MCF 10A (cell line): ENCODE results near the gene EPHA4. TPM values are rescaled to one million over a fixed set of nuclear protein-coding genes. Genes with fewer than 3 reads are reported as not detected.

ENCODE experiments used
- BruUV-seq: library from RNA; stranded (reverse); fragments of 400-500 nt; replicated peaks from 2 replicates; lab custom pipeline; 2021; lab: Mats Ljungman, UMichigan
- CTCF ChIA-PET: fragments of 300-600 bp; sonication (Branson Sonifier 250); formaldehyde crosslinking; extraction: SDS; loops from one replicate; lab custom pipeline; 2021; ENCODE audit warnings: antibody characterized with exemption, inconsistent platforms; lab: Yijun Ruan, JAX
- POLR2A ChIA-PET: fragments of 300-600, 350-650 bp; sonication (Branson Sonifier 250); formaldehyde crosslinking; extraction: SDS; loops from one replicate; lab custom pipeline; 2020; ENCODE audit warnings: antibody characterized with exemption, inconsistent platforms; lab: Yijun Ruan, JAX
- DNase-seq: peaks from one replicate; pipeline ENCODE4 v3.0.0-alpha.2; 2018; ENCODE audit not compliant: unreplicated experiment
- H3K27ac Mint-ChIP-seq: one replicate; pipeline ENCODE4 v1.8.0; 2022; ENCODE audit warnings: mild to moderate bottlenecking, low read depth, mixed read lengths; ENCODE audit not compliant: unreplicated experiment
- H3K27me3 Mint-ChIP-seq: one replicate; pipeline ENCODE4 v1.8.0; 2022; ENCODE audit warnings: mixed read lengths; ENCODE audit not compliant: insufficient read depth, unreplicated experiment
- H3K36me3 Mint-ChIP-seq: one replicate; pipeline ENCODE4 v1.8.0; 2022; ENCODE audit warnings: mild to moderate bottlenecking, moderate library complexity, mixed read lengths; ENCODE audit not compliant: insufficient read depth, unreplicated experiment
- H3K4me1 Mint-ChIP-seq: one replicate; pipeline ENCODE4 v1.8.0; 2022; ENCODE audit warnings: mixed read lengths; ENCODE audit not compliant: insufficient read depth, unreplicated experiment
- H3K4me3 Mint-ChIP-seq: one replicate; pipeline ENCODE4 v1.8.0; 2022; ENCODE audit warnings: mild to moderate bottlenecking, moderate library complexity, mixed read lengths; ENCODE audit not compliant: unreplicated experiment
- H3K9me3 Mint-ChIP-seq: one replicate; pipeline ENCODE4 v1.8.0; 2022; ENCODE audit warnings: mixed read lengths; ENCODE audit not compliant: unreplicated experiment
- CTCF ChIP-seq: fragments of 200-600 bp; IDR thresholded peaks from one replicate; pipeline ENCODE4 v1.8.0; 2022; ENCODE audit warnings: antibody characterized with exemption, mild to moderate bottlenecking; ENCODE audit not compliant: unreplicated experiment
- intact Hi-C: fragments of 100-400 bp; cut with micrococcal nuclease; formaldehyde crosslinking; loops from 2 replicates; pipeline ENCODE4 v1.14.1; 2022
- total RNA-seq: library from RNA; stranded (reverse); gene quantifications from 2 replicates; pipeline ENCODE4 v1.2.3, GENCODE V29; 2022

EPHA4 gene
- total RNA-seq, 1 experiment from 2014 or later, result 2.0 TPM

GRCh38 chr2:221494556-221494955 lies 77.5 kb downstream of the EPHA4 start:
- ChIA-PET CTCF (no interaction called here), POLR2A (interaction anchor here (0.6 kb wide), 1 partner anchor 122 kb away, joined by 3 read pairs; no protein-coding TSS in a partner anchor)
- intact Hi-C loops, result no loop called here
- Mint-ChIP-seq H3K36me3 (no peaks in the 10 kb centered on the region), H3K27me3 (no peaks in the 10 kb centered on the region), H3K27ac (no peak overlapping the region), H3K4me3 (no peak overlapping the region), H3K4me1 (peaks cover 8% of the 10 kb centered on the region), H3K9me3 (no peaks in the 10 kb centered on the region)
- BruUV-seq, result no TSS peak
- TF ChIP-seq CTCF, result no peak
- DNase-seq, result no peak

GRCh38 chr2:221493391-221493790 lies 78.7 kb downstream of the EPHA4 start:
- no peaks in the 10 kb centered on the region for H3K9me3 Mint-ChIP-seq
- no peaks in the 10 kb centered on the region for H3K36me3 Mint-ChIP-seq

GRCh38 chr2:221492636-221493035 lies 79.5 kb downstream of the EPHA4 start:
- no peaks in the 10 kb centered on the region for H3K9me3 Mint-ChIP-seq
- no peaks in the 10 kb centered on the region for H3K27me3 Mint-ChIP-seq
- no peak for DNase-seq
- intact Hi-C loops, result no loop called here
- CTCF ChIA-PET, result interaction anchor here (0.5 to 1.1 kb wide), 3 partner anchors 9 to 1442 kb away, joined by 3 to 4 read pairs (median 3); no protein-coding TSS in a partner anchor
- TF ChIP-seq CTCF, result no peak
- peaks cover 8% of the 10 kb centered on the region for H3K4me1 Mint-ChIP-seq
- POLR2A ChIA-PET, result no interaction called here
- no peak overlapping the region for H3K4me3 Mint-ChIP-seq
- no peaks in the 10 kb centered on the region for H3K36me3 Mint-ChIP-seq
- no TSS peak for BruUV-seq
- H3K27ac Mint-ChIP-seq, result no peak overlapping the region

More at GRCh38 chr2:221493391-221493790, 78.7 kb downstream of the EPHA4 start:
- Mint-ChIP-seq H3K27ac (no peak overlapping the region), H3K4me3 (no peak overlapping the region), H3K4me1 (peaks cover 8% of the 10 kb centered on the region), H3K27me3 (no peaks in the 10 kb centered on the region)
- no peak for TF ChIP-seq CTCF
- intact Hi-C loops, result no loop called here
- CTCF ChIA-PET, result interaction anchor here (0.6 kb wide), 1 partner anchor 1443 kb away, joined by 4 read pairs; no protein-coding TSS in a partner anchor
- POLR2A ChIA-PET, result no interaction called here
- no peak for DNase-seq
- no TSS peak for BruUV-seq

GRCh38 chr2:221490506-221491060 lies 81.5 kb downstream of the EPHA4 start:
- no peaks in the 10 kb centered on the region for H3K27me3 Mint-ChIP-seq
- peaks cover 8% of the 10 kb centered on the region for H3K4me1 Mint-ChIP-seq
- H3K9me3 Mint-ChIP-seq, result no peaks in the 10 kb centered on the region

More at GRCh38 chr2:221490506-221491060, 81.5 kb downstream of the EPHA4 start:
- no TSS peak for BruUV-seq
- Mint-ChIP-seq H3K36me3 (no peaks in the 10 kb centered on the region), H3K27ac (no peak overlapping the region), H3K4me3 (no peak overlapping the region)
- DNase-seq, result no peak
- POLR2A ChIA-PET, result no interaction called here
- CTCF ChIA-PET, result interaction anchor here (0.7 kb wide), 1 partner anchor 9 kb away, joined by 3 read pairs; no protein-coding TSS in a partner anchor
- no peak for TF ChIP-seq CTCF
- intact Hi-C loops, result no loop called here
